GM12878 (cell line): ENCODE results near the gene CFAP54. TPM values are rescaled to one million over a fixed set of nuclear protein-coding genes. Genes with fewer than 3 reads are reported as not detected.

ENCODE experiments used
- ATAC-seq: fragments of 200-7000 bp; cut with Tn5 transposase; 3 replicates; pipeline ENCODE4 v1.9.1; 2020; ENCODE audit warnings: mild to moderate bottlenecking, moderate library complexity
- BruUV-seq: library from RNA; stranded (reverse); fragments of 400-500 nt; replicated peaks from 2 replicates; lab custom pipeline; 2021; lab: Mats Ljungman, UMichigan
- CTCF ChIA-PET: fragments of 300-600 bp; sonication (Branson Sonifier 250); formaldehyde crosslinking; extraction: SDS; loops from one replicate; lab custom pipeline; 2021; ENCODE audit warnings: inconsistent platforms; lab: Yijun Ruan, JAX
- POLR2A ChIA-PET: fragments of 350-600 bp; formaldehyde crosslinking; extraction: SDS; loops from one replicate; lab custom pipeline; 2021; ENCODE audit warnings: inconsistent platforms; lab: Charles Lee
- RAD21 ChIA-PET: fragments of 300-600 bp; sonication (Branson Sonifier 250); formaldehyde crosslinking; loops from one replicate; lab custom pipeline; 2023; ENCODE audit warnings: antibody characterized with exemption; ENCODE audit not compliant: unreplicated experiment; lab: Charles Lee
- SMC1A ChIA-PET: fragments of 300-600 bp; sonication (Branson Sonifier 250); formaldehyde crosslinking; loops from one replicate; lab custom pipeline; 2023; ENCODE audit not compliant: unreplicated experiment, uncharacterized antibody; lab: Charles Lee
- DNase-seq: peaks from one replicate; pipeline ENCODE4 v3.0.0-alpha.2; 2011; ENCODE audit warnings: low read depth, low spot score
- FAIRE-seq: peaks from 3 replicates; lab custom pipeline; 2011; peaks lifted over from hg19 to GRCh38; lab: Jason Lieb, UNC
- H2AFZ ChIP-seq: 2 replicates; pipeline ENCODE4 v1.6.0; 2011; ENCODE audit warnings: low read depth, low read length, control low read depth; ENCODE audit not compliant: control insufficient read depth
- H3K27ac ChIP-seq: 2 replicates; pipeline ENCODE4 v1.5.1; 2011; ENCODE audit warnings: control low read depth; ENCODE audit not compliant: control insufficient read depth, insufficient read depth
- H3K27me3 ChIP-seq, 2 experiments: replicated peaks in 1 of 2; 2 replicates each; pipeline versions ENCODE4 v1.6.0 to v1.6.1; 2011; ENCODE audit warnings: low read length in 1 of 2; ENCODE audit not compliant: control insufficient read depth in 2 of 2, insufficient read depth in 2 of 2
- H3K36me3 ChIP-seq, 2 experiments: 2 replicates each; pipeline ENCODE4 v1.5.1; 2011; ENCODE audit warnings: low read length in 1 of 2; ENCODE audit not compliant: control insufficient read depth in 2 of 2, insufficient read depth in 2 of 2
- H3K4me1 ChIP-seq: 2 replicates; pipeline ENCODE4 v1.6.1; 2011; ENCODE audit warnings: mild to moderate bottlenecking, low read length, moderate library complexity, mixed read lengths; ENCODE audit not compliant: control insufficient read depth, insufficient read depth
- H3K4me2 ChIP-seq: 2 replicates; pipeline ENCODE4 v1.6.0; 2011; ENCODE audit warnings: control low read depth; ENCODE audit not compliant: control insufficient read depth, insufficient read depth
- H3K4me3 ChIP-seq: fragments of 200-600 bp; sonication (generic); 2 replicates; pipeline ENCODE4 v1.5.1; 2016
- H3K79me2 ChIP-seq: 2 replicates; pipeline ENCODE4 v1.6.0; 2011; ENCODE audit warnings: low read length; ENCODE audit not compliant: control insufficient read depth, insufficient read depth
- H3K9ac ChIP-seq: 2 replicates; pipeline ENCODE4 v1.8.0; 2011; ENCODE audit warnings: low read length, control low read depth, mixed read lengths; ENCODE audit not compliant: control insufficient read depth, insufficient read depth
- H3K9me3 ChIP-seq: replicated peaks from 3 replicates; pipeline ENCODE4 v1.5.1; 2011; ENCODE audit warnings: mild to moderate bottlenecking, low read length; ENCODE audit not compliant: control insufficient read depth, insufficient read depth
- H4K20me1 ChIP-seq: 2 replicates; pipeline ENCODE4 v1.6.0; 2011; ENCODE audit not compliant: control insufficient read depth, insufficient read depth
- BCL11A ChIP-seq: IDR thresholded peaks from 2 replicates; pipeline ENCODE4 v1.6.1; 2011; ENCODE audit warnings: low read depth, low read length
- BCL3 ChIP-seq: IDR thresholded peaks from 2 replicates; pipeline ENCODE4 v1.6.1; 2011; ENCODE audit warnings: borderline replicate concordance, low read depth, mild to moderate bottlenecking, moderate library complexity, low read length; ENCODE audit not compliant: insufficient read depth, poor library complexity, severe bottlenecking
- CTCF ChIP-seq, 3 experiments: IDR thresholded peaks in 2 of 3; conservative IDR thresholded peaks in 1 of 3; 2 replicates each; pipeline ENCODE4 v1.5.1; 2011; ENCODE audit warnings: low read depth in 3 of 3, low read length in 3 of 3, mild to moderate bottlenecking in 3 of 3, control low read depth in 2 of 3, moderate library complexity in 2 of 3, inconsistent platforms in 1 of 3, mixed read lengths in 1 of 3; ENCODE audit not compliant: control insufficient read depth in 2 of 3, insufficient read depth in 1 of 3; ENCODE audit errors: extremely low read depth in 1 of 3
- NBN ChIP-seq: fragments of 450-650 bp; IDR thresholded peaks from 2 replicates; pipeline ENCODE4 v1.6.1; 2016
- POLR2AphosphoS5 ChIP-seq: IDR thresholded peaks from 2 replicates; pipeline ENCODE4 v1.6.1; 2011; ENCODE audit warnings: mild to moderate bottlenecking, low read length, inconsistent platforms
- RAD21 ChIP-seq: IDR thresholded peaks from 2 replicates; pipeline ENCODE4 v1.6.1; 2011; ENCODE audit warnings: mild to moderate bottlenecking, low read depth, low read length, moderate library complexity; ENCODE audit not compliant: insufficient read depth
- SUZ12 ChIP-seq: fragments of 200-600 bp; sonication (generic); IDR thresholded peaks from one replicate; pipeline ENCODE4 v1.6.1; 2018; ENCODE audit warnings: antibody characterized with exemption, mild to moderate bottlenecking; ENCODE audit not compliant: unreplicated experiment
- WGBS: methylation state at CpG from one replicate; pipeline ENCODE4 v1.1.6; 2016; ENCODE audit warnings: low lambda C conversion rate; ENCODE audit not compliant: insufficient replicate concordance, insufficient coverage; ENCODE audit errors: missing lambda C conversion rate; 5-methylcytosine and 5-hydroxymethylcytosine counted together
- in situ Hi-C: fragments of 300-500 bp; cut with MboI; formaldehyde crosslinking; loops from 9 replicates; pipeline ENCODE4 v1.14.3; 2018; ENCODE audit warnings: mixed read lengths
- intact Hi-C: fragments of 100-400 bp; cut with micrococcal nuclease; formaldehyde crosslinking; loops from one replicate; pipeline ENCODE4 v1.14.2; 2022; ENCODE audit not compliant: unreplicated experiment
- polyA plus RNA-seq, 11 experiments: library from polyadenylated mRNA; depleted of rRNA in 4 of 11; unstranded in 6 of 11; stranded (reverse) in 5 of 11; fragments of >200 nt; fragmentation: Nextera tagmentation in 4 of 11; fragmentation: Illumina TruSeq in 1 of 11; extraction: Ambion mirVana in 4 of 11; extraction: Trizol in 1 of 11; gene quantifications; 1 replicate in 1 of 11; 2 replicates in 10 of 11; pipeline versions ENCODE4 v1.2.1 to v1.2.3, GENCODE V29; 2011 to 2016; ENCODE audit warnings: inconsistent platforms in 2 of 11, missing spikeins in 2 of 11, low read depth in 1 of 11
- total RNA-seq, 4 experiments: library from RNA; depleted of rRNA in 3 of 4; stranded (reverse); fragments of >200 nt in 3 of 4; fragmentation: Illumina TruSeq in 1 of 4; extraction: Trizol in 1 of 4; gene quantifications; 2 replicates each; pipeline versions ENCODE4 v1.2.1 to v1.2.3, GENCODE V29; 2013 to 2021

The CFAP54 gene
- total and polyA plus RNA-seq, 10 of the 15 experiments (the other 5 are each of a cell fraction or from before 2014, with no cell fraction given): 0.19 to 1.5 (median 0.56) TPM

DNA sequence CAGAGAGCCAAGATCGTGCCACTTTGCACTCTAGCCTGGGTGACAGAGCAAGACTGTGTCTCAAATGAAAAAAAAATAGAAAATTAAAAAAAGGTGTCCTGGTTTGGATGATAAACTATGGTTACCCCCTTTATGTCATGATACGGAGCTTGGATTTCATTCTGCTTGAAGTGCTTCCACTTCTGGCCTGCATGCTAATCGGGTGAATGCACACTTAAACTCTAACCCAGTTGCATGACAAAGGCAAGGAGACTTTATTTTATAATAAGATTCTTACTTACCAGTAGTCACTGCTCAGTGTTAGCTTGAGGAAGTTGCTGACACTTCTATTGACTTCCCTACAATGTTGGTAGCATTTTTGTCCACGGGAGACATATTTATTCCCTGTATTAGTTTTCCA is 24.3 kb downstream of the CFAP54 start:
- Histone ChIP-seq H3K27ac (no peak overlapping the region), H3K27me3 (no peaks in the 10 kb centered on the region), H2AFZ (no peak overlapping the region), H3K4me1 (peaks cover 16% of the 10 kb centered on the region), H3K4me3 (no peak overlapping the region), H3K9me3 (no peaks in the 10 kb centered on the region), H4K20me1 (no peaks in the 10 kb centered on the region), H3K9ac (no peak overlapping the region), H3K36me3 (no peaks in the 10 kb centered on the region), H3K79me2 (no peaks in the 10 kb centered on the region), H3K4me2 (no peak overlapping the region)
- no peak for TF ChIP-seq CTCF (IDR thresholded peaks at IDR 0.05 in 2 of 3, conservative IDR thresholded peaks at IDR 0.05 in 1 of 3; ENCODE audit: control insufficient read depth in 2 of 3, extremely low read depth in 1 of 3, insufficient read depth in 1 of 3, low read depth in 3 of 3, low read length in 3 of 3)
- no TSS peak for BruUV-seq
- ChIA-PET SMC1A (interaction anchor here (0.6 to 11.1 kb wide), 10 partner anchors 7 to 513 kb away, joined by 3 to 237 read pairs (median 5); partner anchors contain the start of genes CDK17 and CFAP54), CTCF (interaction anchor here (1.0 to 12.1 kb wide), 6 partner anchors 7 to 452 kb away, joined by 3 to 304 read pairs (median 40); partner anchors contain the start of genes CDK17 and CFAP54), POLR2A (interaction anchor here (1.0 to 5.1 kb wide), 2 partner anchors 13 to 113 kb away, joined by 3 to 30 read pairs; partner anchors contain the start of gene CDK17), RAD21 (interaction anchor here (0.7 to 7.2 kb wide), 8 partner anchors 9 to 301 kb away, joined by 3 to 130 read pairs (median 6); partner anchors contain the start of genes CDK17 and CFAP54)
- FAIRE-seq: no peak
- no peak for ATAC-seq
- in situ Hi-C loops: no loop called here
- intact Hi-C loops: loop anchor here (2.0 kb wide), 1 partner anchor 13 kb away; no protein-coding TSS in a partner anchor
- WGBS: 40% methylated on average over 4 of the region's 4 CpGs
- DNase-seq: no peak

GRCh38 chr12:96514328-96514727 is 25.0 kb downstream of the CFAP54 start:
- in situ Hi-C loops: no loop called here
- no peak overlapping the region for H3K27ac ChIP-seq
- TF ChIP-seq RAD21 (no peak), POLR2AphosphoS5 (no peak), NBN (no peak), BCL3 (no peak), BCL11A (0 out of 2 replicates have a peak, but pooled peaks have one; percentile 12), SUZ12 (no peak)

More at GRCh38 chr12:96514328-96514727, 25.0 kb downstream of the CFAP54 start:
- no peaks in the 10 kb centered on the region for H3K79me2 ChIP-seq
- FAIRE-seq (peak; percentile 80), ATAC-seq (peak; percentile 91), DNase-seq (peak; percentile 62)
- RAD21 ChIA-PET: interaction anchor here (0.7 to 7.2 kb wide), 10 partner anchors 8 to 302 kb away, joined by 3 to 130 read pairs (median 6); partner anchors contain the start of genes CDK17 and CFAP54
- intact Hi-C loops: loop anchor here (2.0 kb wide), 1 partner anchor 14 kb away; no protein-coding TSS in a partner anchor
- H3K36me3 ChIP-seq: no peaks in the 10 kb centered on the region
- H3K9ac ChIP-seq: no peak overlapping the region
- H3K4me3 ChIP-seq: no peak overlapping the region
- POLR2A ChIA-PET: interaction anchor here (1.0 to 5.1 kb wide), 2 partner anchors 13 to 114 kb away, joined by 3 to 30 read pairs; partner anchors contain the start of gene CDK17
- H3K4me2 ChIP-seq: peak overlapping the region; percentile 3; the same call in 1 of the 2 replicates
- no TSS peak for BruUV-seq
- no peaks in the 10 kb centered on the region for H4K20me1 ChIP-seq
- peak overlapping the region; percentile 5; the same call in 1 of the 2 replicates for H2AFZ ChIP-seq
- CTCF ChIA-PET: interaction anchor here (1.0 to 12.1 kb wide), 5 partner anchors 8 to 453 kb away, joined by 3 to 304 read pairs (median 70); partner anchors contain the start of genes CDK17 and CFAP54
- SMC1A ChIA-PET: interaction anchor here (0.6 to 11.1 kb wide), 10 partner anchors 8 to 514 kb away, joined by 3 to 237 read pairs (median 18); partner anchors contain the start of genes CDK17 and CFAP54
- H3K27me3 ChIP-seq: no peaks in the 10 kb centered on the region
- WGBS: 11% methylated on average over 3 of the region's 3 CpGs
- H3K9me3 ChIP-seq: no peaks in the 10 kb centered on the region
- peaks cover 16% of the 10 kb centered on the region for H3K4me1 ChIP-seq
